GM21576 (cell line): ENCODE measurements around the gene SNRNP25.

Experiments used
- ATAC-seq: cut with Tn5 transposase; IDR thresholded peaks from one replicate; pipeline ENCODE4 v1.9.1; 2021; ENCODE audit warnings: mild to moderate bottlenecking, moderate library complexity; ENCODE audit not compliant: unreplicated experiment

The SNRNP25 gene

GRCh38 chr16:62968-63391 is 9.4 kb downstream of the SNRNP25 start:
- ATAC-seq, result no peak

DNA sequence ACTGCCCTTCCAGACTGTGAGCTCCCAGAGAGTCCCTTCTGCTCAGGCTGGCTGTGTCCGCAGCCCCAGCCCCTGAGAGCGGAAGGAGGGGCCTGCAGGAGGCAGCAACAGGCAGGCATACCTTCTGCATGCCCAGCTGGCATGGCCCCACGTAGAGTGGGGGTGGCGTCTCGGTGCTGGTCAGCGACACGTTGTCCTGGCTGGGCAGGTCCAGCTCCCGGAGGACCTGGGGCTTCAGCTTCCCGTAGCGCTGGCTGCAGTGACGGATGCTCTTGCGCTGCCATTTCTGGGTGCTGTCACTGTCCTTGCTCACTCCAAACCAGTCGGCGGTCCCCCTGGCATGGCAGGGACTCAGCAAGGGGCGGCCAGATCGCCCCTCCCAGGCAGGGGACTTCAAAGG is 9.8 kb downstream of the SNRNP25 start:
- ATAC-seq, result no peak

DNA sequence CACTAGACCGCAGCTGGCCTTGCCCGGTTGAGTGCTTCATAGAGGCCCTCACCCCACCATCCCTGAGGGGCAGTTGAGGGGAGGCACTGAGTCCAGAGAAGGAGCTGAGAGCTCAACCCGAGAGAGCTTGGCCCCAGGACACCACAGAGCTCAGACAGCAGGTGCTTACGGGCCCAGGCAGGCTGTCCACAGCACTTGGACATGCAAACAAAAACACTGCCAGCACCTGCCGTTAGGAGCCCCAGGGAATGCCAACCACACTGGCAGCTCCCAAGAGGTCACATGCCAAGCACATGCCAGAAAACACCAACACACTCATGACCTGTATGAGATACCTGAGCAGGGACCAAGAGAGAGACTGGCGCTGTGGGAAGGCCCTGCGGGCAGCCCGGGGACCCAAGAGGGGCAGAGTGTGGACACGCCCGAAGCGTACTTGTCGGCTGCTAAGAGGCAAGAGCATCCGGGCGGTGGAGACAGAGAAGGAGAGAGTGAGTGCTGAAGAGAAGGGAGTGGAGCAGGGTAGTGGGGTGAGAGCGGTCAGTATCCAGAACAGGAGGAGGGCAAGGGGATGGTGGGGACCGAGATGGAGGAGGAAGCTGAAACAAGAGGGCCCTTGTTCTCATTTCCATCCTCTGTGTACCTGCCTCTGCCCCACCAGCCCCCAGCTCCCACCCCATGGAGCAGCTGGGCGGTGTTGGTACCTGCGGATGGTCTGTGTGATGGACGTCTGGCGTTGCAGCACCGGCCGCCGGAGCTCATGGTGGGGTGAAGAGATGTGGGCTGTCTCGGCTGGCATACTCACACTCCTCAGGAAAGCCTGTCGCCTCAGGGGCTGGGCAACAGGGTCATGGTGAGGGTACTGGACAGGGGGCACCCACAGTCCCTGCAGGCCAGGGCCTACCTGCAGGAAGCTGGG is 10.6 kb downstream of the SNRNP25 start:
- ATAC-seq, result no peak

- no peak for ATAC-seq
These were observed 11.3 kb downstream of the SNRNP25 start for GRCh38 chr16:64914-65255.

DNA sequence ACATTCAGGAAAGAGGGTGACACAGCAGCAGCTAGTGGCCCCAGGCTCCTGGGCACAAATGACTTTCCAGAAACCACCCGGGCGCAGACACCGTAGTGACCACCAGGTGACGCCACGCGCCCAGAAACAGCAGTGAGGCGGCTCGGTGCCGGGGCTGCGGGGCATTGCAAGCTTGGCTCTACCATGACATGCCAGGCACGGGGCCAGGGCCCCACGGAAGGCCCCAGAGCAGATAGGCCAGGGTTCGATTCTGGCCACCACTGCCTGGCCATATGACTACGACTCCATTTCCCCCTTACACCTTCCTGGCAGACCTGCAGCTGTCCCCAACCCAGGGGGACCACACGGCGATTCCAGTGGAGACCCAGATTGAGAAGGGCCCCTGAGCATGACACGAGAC is 12.1 kb downstream of the SNRNP25 start:
- ATAC-seq, result no peak

DNA sequence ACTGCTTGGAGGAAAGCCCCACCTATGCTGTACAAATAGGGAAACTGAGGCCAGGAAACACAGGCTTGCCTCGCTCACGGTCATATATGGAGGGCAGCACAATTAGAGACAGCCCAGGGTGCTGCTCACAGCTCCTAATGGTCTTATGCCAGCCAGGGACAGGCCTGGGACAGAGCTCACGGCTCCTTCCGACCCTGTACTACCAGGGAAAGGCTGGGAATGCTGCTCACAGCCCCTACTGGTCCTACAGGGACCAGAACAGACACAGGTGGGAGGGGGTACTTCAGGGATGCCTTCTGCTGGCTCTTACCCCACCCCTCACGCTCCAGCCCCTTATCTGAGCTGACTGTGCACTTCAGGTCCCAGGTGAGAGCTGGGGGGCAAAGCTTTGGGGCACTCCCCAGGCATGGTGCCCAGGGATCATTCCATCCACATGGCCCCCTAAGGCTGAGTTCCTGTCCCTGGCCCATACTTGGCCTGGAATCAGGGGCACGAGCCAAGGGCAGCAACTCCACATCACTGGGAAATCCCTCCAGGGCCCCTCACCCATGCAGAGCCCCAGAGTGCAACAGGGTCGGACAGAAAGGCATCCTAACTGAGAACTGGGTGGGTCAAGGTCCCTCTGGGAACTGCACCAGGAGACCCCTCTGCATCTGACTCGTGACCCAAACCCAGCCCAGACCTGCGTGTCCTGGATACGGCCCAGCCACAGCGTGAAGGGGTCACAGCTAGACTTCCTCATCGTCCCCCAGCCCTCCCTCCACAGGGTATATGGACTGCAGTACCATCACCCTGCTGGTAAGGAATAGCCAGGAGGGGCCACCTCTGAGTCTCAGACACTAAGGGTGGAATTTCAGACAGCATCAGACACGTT is 12.9 kb downstream of the SNRNP25 start:
- no peak for ATAC-seq

- no peak for ATAC-seq
These were observed 13.7 kb downstream of the SNRNP25 start for GRCh38 chr16:67183-67791.

DNA sequence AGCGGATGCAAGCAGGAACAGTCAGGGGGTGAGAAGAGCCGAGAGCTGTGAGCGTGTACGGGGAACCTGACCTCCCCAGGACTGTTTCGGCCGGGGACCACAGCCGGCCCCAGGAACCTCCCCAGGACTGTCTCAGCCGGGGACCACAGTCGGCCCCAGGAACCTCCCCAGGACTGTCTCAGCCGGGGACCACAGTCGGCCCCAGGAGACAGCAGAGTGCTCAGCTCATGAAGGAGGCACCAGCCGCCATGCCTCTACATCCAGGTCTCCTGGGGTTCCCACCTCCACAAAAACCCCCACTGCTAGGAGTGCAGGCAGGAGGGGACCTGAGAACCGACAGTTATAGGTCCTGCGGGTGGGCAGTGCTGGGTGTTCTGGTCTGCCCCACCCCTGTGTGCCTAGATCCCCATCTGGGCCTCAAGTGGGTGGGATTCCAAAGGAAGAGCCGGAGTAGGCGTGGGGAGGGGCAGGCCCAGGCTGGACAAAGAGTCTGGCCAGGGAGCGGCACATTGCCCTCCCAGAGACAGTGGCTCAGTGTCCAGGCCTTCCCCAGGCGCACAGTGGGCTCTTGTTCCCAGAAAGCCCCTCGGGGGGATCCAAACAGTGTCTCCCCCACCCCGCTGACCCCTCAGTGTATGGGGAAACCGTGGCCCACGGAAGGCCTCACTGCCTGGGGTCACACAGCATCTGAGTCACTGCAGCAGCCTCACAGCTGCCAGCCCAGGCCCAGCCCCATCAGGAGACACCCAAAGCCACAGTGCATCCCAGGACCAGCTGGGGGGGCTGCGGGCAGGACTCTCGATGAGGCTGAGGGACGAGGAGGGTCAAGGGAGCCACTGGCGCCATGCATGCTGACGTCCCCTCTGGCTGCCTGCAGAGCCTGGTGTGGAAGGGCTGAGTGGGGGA is 14.5 kb downstream of the SNRNP25 start:
- ATAC-seq, result no peak

DNA sequence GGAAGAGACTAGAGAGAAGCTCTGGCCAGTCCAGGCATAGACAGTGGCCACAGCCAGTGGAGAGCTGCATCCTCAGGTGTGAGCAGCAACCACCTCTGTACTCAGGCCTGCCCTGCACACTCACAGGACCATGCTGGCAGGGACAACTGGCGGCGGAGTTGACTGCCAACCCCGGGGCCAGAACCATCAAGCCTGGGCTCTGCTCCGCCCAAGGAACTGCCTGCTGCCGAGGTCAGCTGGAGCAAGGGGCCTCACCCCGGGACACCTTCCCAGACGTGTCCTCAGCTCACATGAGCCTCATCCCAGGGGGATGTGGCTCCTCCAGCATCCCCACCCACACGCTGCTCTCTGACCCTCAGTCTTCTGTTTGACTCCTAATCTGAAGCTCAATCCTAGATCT is 15.6 kb downstream of the SNRNP25 start:
- no peak for ATAC-seq

- no peak for ATAC-seq
These were observed 17.5 kb downstream of the SNRNP25 start for GRCh38 chr16:71210-71539.

GRCh38 chr16:71540-72401 is 18.1 kb downstream of the SNRNP25 start:
- ATAC-seq, result no peak

DNA sequence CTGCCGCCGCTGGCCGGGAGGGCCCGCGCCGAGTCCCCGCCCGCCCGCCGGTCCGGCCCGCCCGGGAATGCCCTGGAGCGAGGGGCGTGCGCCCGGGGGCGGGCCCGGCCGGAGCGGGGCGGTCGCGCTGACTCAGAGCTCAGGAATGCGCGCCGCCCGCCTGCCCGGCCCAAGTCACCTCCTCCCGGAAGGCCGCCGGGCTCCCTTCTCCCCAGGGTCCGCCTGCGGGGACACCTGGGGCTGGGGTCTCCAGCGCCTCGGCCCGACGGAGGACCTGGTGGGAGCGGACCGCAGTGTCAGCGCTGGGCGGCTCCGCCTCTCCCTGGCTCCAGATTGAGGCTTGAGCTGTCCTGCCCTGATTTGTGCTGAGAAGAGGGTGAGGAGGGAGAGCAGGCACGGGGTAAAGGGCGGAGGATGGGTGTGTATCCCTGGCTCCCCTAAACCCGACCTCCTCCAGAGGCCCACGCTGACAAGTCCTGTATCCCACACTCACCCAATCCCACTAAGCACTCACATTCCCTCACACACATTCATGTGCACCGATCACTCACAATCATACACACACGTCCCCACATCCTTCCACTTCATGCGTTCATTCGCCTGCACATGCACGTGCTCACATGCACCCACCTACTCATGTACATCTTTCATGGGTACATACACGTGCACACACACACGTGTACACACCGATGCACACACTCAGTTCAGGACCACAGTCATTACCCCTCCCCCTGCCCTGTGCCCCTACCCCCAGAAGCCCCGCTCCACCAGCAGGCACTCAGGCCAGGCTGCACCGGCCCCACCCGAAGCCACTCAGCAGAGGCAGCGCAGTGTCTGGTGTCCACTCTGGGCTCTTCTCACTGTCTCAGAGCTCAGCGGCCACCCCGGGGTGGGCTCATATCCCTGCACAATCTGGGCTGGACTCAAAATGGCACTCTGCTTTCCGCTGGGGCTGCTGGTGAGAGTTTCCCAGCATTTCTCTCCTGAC is 19.2 kb downstream of the SNRNP25 start, which contains the start of gene RHBDF1:
TSS of gene RHBDF1 (minus strand) at position 71 of the 988 bp plus-strand sequence. CDS start 7,616 bp downstream, outside the sequence.
- no peak for ATAC-seq

DNA sequence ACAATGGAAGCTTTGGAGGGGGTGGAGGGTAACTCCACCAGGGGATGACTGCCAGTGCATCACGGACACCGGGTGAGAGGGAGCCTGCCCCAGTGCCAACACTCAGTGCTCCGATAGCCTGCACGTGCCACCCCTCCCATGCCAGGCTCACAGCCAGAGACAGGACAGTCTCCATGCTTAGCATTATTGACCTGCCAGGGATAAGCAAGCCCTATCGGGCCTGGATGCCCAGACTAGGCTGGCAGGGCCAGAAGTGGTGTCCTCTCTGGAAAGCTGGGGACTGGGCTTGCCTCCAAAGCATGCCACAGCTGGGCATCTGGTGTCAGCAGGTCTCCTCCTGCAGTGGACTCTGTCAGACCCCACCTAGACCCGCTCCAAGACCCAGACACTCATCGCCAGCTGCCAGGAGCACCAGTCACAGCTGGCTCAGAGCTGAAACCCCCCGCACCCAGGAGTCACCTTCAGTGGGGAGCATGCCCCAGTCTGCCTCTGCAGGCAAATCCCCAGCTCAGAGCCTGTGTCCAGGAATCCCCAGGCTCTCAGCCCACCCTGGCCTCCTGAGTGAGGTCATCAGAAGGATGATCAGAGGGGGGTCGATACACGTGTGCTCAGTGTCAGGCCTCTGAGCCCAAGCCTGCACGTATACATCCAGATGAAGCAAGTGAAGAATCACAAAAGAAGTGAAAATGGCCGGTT is 20.6 kb downstream of the SNRNP25 start:
- no peak for ATAC-seq

- no peak for ATAC-seq
These were observed 21.2 kb downstream of the SNRNP25 start for GRCh38 chr16:74747-75334.

DNA sequence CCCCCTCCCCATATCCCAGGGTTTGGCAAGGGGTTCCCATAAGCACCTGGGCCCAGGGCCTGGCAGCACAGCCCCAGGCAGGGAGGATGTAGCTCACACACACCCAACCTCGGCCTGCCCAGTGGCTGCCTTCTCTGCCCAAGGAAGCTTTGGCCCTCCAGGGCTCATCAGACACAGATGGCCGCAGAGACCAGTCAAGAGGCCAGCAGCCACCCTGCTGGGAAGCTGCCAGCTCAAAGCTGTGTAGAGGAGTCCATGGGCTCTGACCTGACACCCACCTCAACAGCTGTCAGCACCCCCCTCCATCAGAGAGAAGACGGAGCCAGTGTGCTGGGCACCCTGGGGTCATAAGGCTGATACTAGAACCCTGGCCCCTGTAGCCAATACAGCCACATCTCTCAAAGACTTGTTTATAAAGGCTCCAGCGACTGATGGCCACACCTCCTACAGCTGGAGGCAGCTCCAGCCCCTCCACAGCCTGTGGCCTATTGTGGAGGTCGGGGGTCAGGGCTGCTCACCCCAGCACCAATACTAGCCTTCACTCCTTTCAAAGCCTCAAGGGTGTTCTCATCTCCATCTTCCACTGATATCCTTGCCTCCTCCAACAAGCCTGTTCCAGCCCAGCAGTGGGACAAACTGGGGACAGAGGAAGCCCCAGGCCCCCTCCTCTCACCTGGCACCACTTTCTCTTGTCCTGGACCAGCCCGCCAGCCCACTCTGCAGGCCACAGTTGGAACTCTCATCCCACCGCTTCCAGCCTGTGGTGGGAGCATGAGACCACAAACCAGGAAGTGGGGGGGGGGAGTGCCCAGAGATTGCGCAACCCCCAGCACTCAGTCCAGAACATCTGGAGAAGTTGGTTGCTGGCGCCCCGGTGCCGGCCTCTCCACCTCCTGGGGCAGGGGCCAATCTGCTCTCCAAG is 22.2 kb downstream of the SNRNP25 start:
- ATAC-seq, result no peak

GRCh38 chr16:76535-77272 is 23.1 kb downstream of the SNRNP25 start:
- no peak for ATAC-seq
